GM12801 (cell line): ENCODE results near the gene PDE4B.

ENCODE experiments used
- CTCF ChIP-seq: IDR thresholded peaks from one replicate; pipeline ENCODE4 v1.5.1; 2011; ENCODE audit warnings: control low read depth; ENCODE audit not compliant: insufficient read length; ENCODE audit errors: extremely low read depth

The PDE4B gene

GRCh38 chr1:65986146-65986545 lies 193.5 kb downstream of the PDE4B start:
- no peak for TF ChIP-seq CTCF

GRCh38 chr1:65990161-65990560 lies 197.5 kb downstream of the PDE4B start:
- no peak for TF ChIP-seq CTCF

GRCh38 chr1:65991694-65992093 lies 199.0 kb downstream of the PDE4B start:
- no peak for TF ChIP-seq CTCF

- TF ChIP-seq CTCF = no peak
Observed at GRCh38 chr1:65992165-65992821, 199.6 kb downstream of the PDE4B start.

- TF ChIP-seq CTCF = no peak
Observed at GRCh38 chr1:65992831-65993271, 200.2 kb downstream of the PDE4B start.

- TF ChIP-seq CTCF = no peak
Observed at GRCh38 chr1:65994223-65994622, 201.5 kb downstream of the PDE4B start.

GRCh38 chr1:65995336-65995735 lies 202.6 kb downstream of the PDE4B start:
- no peak for TF ChIP-seq CTCF
